ENCODE results near the gene PPIC.

Gene PPIC

GRCh38 chr5:123036391-123037103 lies at the start of gene PPIC:
Gene PPIC, minus strand, starts transcription at chr5:123036725. Its CDS starts 100 bp downstream, at chr5:123036625.
- peak; percentile 91 for DNase-seq

DNA sequence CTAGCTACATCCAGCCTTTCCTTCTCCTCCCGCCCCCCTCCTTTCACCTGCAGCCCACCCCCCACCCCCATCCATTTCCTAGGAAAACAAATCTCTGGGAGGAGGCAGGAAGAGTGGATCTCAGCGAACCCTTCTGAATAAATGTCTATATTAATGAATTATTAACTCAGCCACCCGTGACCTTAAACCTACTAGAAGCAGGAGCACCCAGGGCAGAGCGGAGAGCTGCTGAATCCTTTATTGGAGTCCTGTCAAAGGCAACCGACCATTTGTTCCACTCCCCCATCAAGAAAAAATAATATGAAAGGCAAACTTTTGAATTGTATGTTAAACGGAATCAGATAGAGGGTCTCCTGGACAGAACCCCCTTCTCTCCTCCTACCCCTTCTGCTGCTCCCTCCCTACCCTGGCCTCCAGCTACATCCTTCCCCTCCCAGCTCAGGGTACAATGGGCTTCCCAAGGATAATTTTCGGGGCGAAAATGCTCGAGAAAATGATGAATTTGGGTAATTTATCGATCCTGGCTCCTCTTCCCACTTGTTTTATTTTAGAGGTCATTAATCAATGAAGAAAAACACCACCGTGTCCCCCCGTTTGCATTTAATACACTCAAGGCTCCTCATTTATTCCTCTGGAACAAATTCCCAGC lies 49.2 kb upstream of the PPIC start:
- DNase-seq = no peak

- no peak for DNase-seq
Measured at GRCh38 chr5:123084730-123085605, 48.4 kb upstream of the PPIC start.

DNA sequence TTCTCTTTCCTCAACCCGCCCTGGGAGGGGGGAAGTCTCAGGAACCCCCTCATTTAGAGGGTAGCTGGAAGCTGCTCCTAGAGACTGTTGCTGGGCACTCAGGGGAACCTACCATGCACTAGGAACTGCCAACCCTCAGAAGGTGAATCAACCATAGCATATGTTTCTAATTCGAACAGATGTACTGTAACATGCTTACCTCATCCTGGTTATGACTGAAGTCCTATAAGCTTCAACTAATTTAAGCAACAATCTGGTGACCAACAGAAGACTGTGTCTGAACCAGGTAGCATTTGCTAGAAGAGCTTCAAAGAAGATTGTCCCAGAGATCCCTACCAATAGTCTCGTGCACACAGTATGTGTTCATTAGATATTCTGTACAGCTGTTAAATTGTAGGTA lies 46.8 kb upstream of the PPIC start:
- no peak for DNase-seq

DNA sequence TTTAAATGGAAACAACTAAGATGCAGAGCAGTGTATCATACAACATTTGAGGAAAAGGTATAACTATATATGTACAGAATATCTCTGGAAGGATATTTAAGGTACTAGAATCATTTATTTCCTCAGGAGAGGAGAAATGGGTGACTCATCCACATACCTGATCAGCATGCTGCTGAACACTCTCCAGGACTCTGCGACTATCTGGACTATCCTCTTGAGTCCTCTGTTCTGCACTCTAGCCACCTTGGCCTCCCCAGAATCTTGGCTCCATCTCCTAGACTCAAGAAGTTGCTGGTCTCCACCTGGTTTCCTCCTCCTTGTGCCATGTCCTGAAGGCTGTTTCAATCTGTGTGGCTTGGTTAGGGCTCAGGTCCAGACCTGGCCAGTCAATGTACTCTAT lies 43.7 kb upstream of the PPIC start:
- DNase-seq = peak; percentile 30

DNA sequence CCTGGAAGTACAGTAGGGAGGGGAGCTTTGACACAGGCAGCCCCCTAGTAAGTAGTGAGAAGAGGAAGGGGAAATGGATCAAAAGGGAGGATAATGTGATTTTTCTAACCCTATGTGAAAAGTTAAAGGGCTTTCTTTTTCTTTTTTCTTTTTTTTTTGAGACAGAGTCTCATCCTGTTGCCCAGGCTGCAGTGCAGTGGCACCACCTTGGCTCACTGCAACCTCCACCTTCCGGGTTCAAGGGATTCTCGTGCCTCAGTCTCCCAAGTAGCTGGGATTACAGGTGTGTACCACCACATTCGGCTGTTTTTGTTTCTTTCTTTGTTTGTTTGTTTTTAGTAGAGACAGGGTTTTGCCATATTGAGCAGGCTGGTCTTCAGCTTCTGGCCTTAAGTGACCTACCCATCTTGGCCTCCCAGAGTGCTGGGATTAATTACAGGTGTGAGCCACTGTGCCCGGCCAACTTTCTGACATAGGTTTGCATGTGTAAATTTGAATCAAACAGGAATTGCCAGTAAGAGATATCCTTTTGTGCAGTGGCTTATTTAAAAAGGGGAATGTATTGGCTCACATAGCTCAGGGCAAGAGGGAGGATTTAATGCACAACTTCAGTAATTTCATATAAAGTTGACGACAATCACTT lies 39.1 kb upstream of the PPIC start:
- no peak for DNase-seq

DNA sequence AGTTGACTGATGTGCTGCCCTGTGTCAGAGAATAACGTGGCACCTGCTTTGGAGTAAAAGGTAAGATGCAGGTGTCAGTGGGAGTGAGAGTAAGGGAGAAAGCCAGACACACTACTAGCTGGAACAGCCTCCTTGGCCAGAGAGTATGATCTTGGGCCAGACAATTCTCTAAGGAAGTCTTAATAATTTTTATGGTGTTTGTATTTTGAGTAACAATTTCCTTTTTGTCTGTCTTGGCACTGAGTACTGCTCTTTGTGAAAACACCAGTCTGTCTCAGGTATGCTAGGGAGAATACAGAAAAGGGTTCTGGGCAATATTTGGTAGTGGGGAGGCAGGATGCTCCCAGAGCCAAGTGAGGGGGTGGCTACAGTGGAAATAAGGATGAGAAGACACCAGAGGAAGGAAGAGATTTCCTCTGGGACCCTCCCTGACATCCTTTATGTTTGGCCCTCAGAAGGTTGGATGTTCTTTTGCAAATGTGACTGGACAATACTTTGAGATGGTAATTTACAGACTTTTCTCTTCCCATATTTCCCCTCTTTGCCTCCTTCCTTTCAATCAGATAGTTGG lies 31.9 kb upstream of the PPIC start:
- no peak for DNase-seq

GRCh38 chr5:123066016-123066415 lies 29.5 kb upstream of the PPIC start:
- DNase-seq = peak; percentile 4

GRCh38 chr5:123059455-123059854 lies 22.9 kb upstream of the PPIC start:
- no peak for DNase-seq

DNA sequence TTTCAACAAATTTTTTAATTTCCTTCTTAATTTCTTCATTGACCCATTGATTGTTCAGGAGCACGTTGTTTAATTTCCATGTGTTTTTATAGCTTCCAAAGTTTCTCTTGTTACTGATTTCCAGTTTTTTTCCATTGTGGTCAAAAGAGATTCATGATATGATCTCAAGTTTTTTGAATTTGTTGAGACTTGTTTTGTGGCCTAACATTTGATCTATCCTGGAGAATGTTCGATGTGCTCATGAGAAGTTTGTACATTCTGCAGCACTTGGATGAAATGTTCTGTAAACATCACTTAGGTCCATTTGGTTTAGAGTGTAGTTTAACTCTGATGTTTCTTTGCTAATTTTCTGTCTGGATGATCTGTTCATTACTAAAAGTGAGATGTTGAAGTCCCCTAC lies 14.7 kb upstream of the PPIC start:
- DNase-seq = no peak

- DNase-seq = no peak
Measured at GRCh38 chr5:123047706-123048105, 11.2 kb upstream of the PPIC start.

- DNase-seq = no peak
Measured at GRCh38 chr5:123046222-123046621, 9.7 kb upstream of the PPIC start.

DNA sequence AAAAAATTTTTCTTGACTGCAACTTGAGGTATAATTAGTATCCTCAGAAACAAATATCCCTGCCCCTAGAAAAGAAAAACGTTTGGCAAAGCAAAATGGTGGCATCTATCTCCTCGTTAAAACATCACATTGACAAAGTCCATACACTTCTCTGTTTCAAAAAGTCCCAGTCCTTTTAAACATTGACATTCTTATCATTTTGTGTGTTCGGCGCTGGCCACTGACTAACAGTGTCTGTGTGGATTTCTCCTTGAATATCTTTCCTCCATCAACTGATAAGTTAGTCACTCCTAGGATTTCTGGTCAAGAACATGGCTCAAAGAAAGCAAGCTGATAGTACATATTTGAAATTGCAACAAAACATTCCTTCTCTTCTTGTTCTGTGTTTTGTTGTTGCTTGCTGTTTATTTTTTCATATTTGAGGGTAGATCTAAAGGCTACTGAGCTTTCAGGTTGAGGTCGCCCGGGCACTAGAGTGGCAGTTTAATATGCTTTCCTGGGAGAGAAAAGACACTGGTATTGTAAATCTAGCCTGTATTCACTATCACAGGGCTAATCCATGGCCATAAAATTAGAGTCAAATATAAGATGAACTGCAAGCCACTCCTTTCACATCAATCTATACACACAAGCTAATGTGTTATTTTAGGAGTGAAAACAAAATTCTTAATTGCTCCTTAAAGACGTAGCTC lies 8.5 kb upstream of the PPIC start:
- DNase-seq = no peak

- DNase-seq = no peak
Measured at GRCh38 chr5:123039673-123040072, 3.1 kb upstream of the PPIC start.

DNA sequence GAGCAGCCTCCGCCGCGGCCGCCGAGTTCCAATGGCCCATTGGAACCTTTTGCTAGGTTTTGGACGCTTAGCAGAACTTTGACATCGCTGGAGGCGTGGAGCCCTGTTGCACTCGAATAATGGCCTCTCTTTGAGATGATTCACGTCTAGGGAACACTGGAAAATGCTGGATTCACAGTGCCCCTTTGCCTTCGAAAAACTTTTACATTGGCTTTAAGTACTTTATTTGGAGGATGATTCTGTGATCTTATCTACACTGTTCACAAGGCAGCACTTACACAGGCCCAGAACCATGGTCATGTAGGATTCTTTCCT lies 536 bp upstream of the PPIC start:
- DNase-seq = no peak

DNA sequence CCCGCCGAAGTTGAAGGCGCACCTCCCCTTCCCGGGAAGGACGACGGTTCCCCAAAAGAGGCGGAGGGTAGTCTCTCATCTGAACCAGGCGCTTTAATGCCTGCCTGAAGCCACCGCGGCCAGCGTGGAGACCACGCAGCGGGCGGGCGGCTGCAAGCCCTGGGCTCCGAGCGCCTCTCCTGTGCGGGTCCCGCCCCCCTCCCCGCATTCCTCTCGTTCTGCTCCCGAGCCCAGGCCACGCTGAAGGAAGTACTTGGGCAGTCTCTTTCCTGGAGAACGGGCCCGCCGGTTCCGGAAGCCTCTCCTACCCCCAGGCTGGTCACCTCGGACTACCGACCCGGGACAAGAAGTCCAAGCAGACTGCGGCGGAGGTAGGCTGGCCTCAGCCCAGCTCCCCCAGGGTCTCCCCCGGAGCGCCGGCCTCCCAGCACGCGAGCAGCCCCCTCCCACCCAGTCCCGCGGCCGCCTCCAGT lies 571 bp downstream of the PPIC start:
- DNase-seq = peak; percentile 78

DNA sequence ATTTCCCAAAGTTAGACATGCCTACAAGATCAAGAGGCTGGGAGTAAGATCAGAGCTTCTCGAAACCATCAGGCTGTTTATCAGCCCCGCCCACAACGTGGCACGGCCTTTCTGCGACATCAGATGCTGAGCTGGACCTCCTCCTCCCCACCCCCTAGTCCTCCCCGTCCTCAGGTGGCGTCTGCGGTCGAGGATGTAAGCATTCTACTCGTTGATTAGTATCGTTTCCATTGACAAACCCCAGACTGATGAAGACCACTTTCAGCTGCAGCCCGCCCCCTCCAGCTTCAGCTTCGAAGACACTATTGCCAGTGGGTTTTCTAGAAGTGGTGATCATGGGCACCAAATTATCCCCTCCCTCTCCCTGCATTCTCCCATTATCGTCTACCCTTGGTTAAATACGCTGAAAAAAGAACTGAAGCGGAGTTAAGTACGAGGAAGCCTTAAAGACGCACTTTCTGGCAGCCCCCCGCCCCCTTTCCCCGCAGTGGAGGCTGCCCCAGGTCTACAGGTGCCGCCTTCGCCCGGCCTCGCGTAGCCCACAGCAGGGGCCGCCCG lies 1.1 kb downstream of the PPIC start:
- peak; percentile 91 for DNase-seq

DNA sequence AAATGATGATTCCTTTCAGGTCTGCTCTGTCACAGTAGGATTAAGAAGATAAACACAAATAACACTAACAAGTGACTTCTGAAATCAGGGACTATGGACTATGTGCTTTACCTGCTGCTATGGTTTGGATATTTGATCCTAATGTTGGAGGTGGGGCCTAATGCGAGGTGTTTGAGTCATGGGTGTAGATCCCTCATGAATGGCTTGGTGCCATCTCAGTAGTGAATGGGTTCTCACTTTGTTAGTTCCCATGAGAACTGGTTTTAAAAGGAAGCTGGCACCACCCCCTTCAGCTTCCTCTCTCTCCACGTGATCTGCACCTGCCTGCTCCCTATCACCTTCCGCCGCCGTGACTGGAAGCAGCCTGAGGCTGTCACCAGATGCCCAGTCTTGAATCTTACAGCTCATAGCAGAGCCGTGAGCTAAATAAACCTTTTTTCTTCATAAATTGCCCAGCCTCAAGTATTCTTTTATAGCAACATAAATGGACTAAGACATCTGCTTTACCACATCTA lies 3.3 kb downstream of the PPIC start:
- peak; percentile 18 for DNase-seq

DNA sequence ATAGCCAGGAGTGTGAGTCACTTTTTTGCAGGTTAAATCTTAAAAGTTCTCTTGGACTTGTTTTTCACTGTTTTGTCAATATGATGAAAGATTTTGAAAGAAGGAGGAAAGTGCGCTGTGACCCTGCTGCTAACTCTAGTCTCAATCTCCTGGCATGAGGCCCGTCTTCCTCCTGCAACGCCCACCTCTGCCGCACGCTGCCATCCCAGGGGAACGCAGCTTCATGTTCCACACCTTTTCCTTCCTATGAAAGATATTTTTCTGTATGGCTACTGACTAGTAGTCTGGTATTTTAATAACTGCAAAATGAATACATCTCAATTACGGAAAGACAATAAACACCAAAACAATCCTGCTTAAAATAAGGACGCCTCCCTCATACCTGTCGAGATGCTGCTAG lies 8.3 kb downstream of the PPIC start:
- no peak for DNase-seq

- DNase-seq = peak; percentile 61
Measured at GRCh38 chr5:123014689-123015088, 21.8 kb downstream of the PPIC start.

GRCh38 chr5:123012321-123012720 lies 24.2 kb downstream of the PPIC start:
- no peak for DNase-seq

DNA sequence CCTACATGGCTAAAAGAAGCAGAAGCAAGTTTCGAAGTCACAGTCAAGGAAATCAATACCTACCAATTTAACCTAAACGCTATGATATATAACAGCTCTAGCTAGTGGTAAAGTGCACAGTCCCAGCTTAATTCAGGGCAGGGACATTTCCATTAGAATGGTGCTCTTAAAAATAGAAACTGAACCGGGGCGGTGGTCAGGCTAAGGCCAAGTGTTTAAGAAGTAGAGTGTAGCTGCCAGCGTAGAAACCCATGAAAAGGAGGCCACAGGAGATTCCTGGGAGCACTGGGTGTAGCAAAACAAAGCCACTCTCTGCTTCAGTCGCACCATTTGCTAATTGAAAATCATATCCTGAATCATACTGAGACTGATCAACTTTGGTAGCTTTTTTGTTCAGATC lies 28.8 kb downstream of the PPIC start:
- no peak for DNase-seq

Data from DMS53 (cell line).